H1 (cell line): Measurements from ENCODE around the gene ZBTB46. TPM values are rescaled to one million over a fixed set of nuclear protein-coding genes. Genes with fewer than 3 reads are reported as not detected.

ENCODE experiments used
- BCL11A ChIP-seq, 2 experiments: IDR thresholded peaks; one replicate each; pipeline ENCODE4 v1.6.1; 2011; ENCODE audit warnings: low read depth in 2 of 2, low read length in 2 of 2, mild to moderate bottlenecking in 2 of 2
- CEBPB ChIP-seq: IDR thresholded peaks from 2 replicates; pipeline ENCODE4 v1.6.1; 2012; ENCODE audit warnings: low read depth, low read length
- GTF2F1 ChIP-seq: IDR thresholded peaks from 2 replicates; pipeline ENCODE4 v1.6.1; 2012; ENCODE audit warnings: low read depth, low read length, improper control_type of control experiment, borderline replicate concordance
- KDM1A ChIP-seq: fragments of 200-600, 300-600 bp; sonication (generic); IDR thresholded peaks from 2 replicates; pipeline ENCODE4 v1.7.1; 2016; ENCODE audit warnings: mild to moderate bottlenecking, low read length, borderline replicate concordance
- NRF1 ChIP-seq: IDR thresholded peaks from 2 replicates; pipeline ENCODE4 v1.6.1; 2011; ENCODE audit warnings: mild to moderate bottlenecking, low read depth, low read length, improper control_type of control experiment
- RNF2 ChIP-seq: fragments of 200-900, 300-1000 bp; sonication (generic); IDR thresholded peaks from 2 replicates; pipeline ENCODE4 v1.7.1; 2016; ENCODE audit warnings: borderline replicate concordance, low read depth, mild to moderate bottlenecking, antibody characterized with exemption, low read length; ENCODE audit not compliant: poor library complexity, severe bottlenecking; ENCODE audit errors: missing control alignments
- SIN3A ChIP-seq, 2 experiments: IDR thresholded peaks in 1 of 2; conservative IDR thresholded peaks in 1 of 2; 2 replicates each; pipeline ENCODE4 v1.6.1; 2011 to 2012; ENCODE audit warnings: low read length in 2 of 2, improper control_type of control experiment in 1 of 2, low read depth in 1 of 2, mild to moderate bottlenecking in 1 of 2
- TAF7 ChIP-seq: optimal IDR thresholded peaks from 2 replicates; pipeline ENCODE3; 2011; ENCODE audit warnings: low read depth, mild to moderate bottlenecking, inconsistent platforms, low read length, moderate library complexity, borderline replicate concordance
- polyA plus RNA-seq, 7 experiments: library from polyadenylated mRNA; depleted of rRNA in 3 of 7; stranded (reverse) in 5 of 7; unstranded in 2 of 7; fragments of >200 nt in 5 of 7; fragments of 200-250 nt in 2 of 7; gene quantifications; 1 replicate in 5 of 7; 2 replicates in 1 of 7; 4 replicates in 1 of 7; pipeline versions ENCODE4 v1.2.1 to v1.2.3, GENCODE V29; 2011 to 2013; ENCODE audit warnings: missing spikeins in 2 of 7, mixed read lengths in 2 of 7
- total RNA-seq: library from RNA; stranded (reverse); fragmentation: NEBNext Ultra II Directional; extraction: Animal tissue kit (Norgen Biotek cat#: 25700); gene quantifications from 2 replicates; pipeline ENCODE4 v1.2.1, GENCODE V29; 2021

Gene ZBTB46
- total and polyA plus RNA-seq, 2 of the 8 experiments (the other 6 are each of a cell fraction or from before 2014, with no cell fraction given): 6.4 to 22.4 TPM

DNA sequence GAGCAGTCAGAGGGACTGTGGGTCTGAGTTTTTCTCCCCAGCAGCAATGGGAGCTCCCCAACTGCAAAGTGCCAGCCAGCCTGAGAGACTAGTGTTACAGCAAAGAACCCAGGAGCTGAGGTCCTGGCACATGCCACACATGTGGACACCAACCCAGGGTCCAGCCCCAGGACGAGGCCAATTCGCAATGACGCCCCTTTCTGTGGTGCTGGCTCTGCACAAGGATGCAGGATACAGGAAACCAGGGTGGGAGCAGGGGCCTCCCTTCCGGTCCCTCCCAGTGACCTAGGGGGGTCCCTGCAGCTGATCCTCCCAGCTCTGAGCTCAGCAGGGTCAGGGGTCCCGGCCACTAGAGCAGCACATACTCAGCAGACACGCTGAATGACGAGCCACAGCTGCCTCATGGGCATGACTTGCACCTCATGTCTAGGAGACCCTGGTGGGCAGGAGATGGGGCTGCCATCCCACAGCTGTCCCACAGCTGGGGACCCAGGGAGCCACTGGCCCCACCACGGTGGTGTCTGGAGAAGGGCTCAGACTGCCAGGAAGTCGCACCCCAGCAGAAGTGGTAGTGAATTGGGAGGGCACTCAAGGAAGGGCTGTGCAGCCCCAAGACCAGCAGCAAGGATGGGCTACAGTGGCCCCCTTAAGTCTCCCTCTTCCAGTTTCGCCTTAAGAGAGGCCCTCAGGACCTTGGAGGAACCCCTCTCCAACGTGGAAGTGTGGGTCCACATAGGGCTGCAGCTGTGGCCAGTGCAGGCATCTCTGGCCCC, 126.9 kb downstream of the ZBTB46 start (continued):
- no peak for TF ChIP-seq TAF7
- TF ChIP-seq BCL11A (IDR thresholded peaks at IDR 0.05; ENCODE audit: low read depth in 2 of 2, low read length in 2 of 2): no peak
- TF ChIP-seq SIN3A (conservative IDR thresholded peaks at IDR 0.05 in 1 of 2, IDR thresholded peaks at IDR 0.05 in 1 of 2; ENCODE audit: low read depth in 1 of 2, low read length in 2 of 2): no peak
- TF ChIP-seq CEBPB: no peak
- TF ChIP-seq KDM1A: no peak
- TF ChIP-seq NRF1: no peak
- TF ChIP-seq RNF2: no peak
- TF ChIP-seq GTF2F1: no peak
